H9 (cell line): ENCODE data around the gene TCEAL9. TPM values are rescaled to one million over a fixed set of nuclear protein-coding genes. Genes with fewer than 3 reads are reported as not detected.

Source experiments
- DNase-seq: peaks from one replicate; pipeline ENCODE4 v3.0.0-alpha.2; 2017
- H2AFZ ChIP-seq: one replicate; pipeline ENCODE4 v1.6.1; 2013; ENCODE audit warnings: mild to moderate bottlenecking, low read length, control low read depth, moderate library complexity
- H2AK5ac ChIP-seq: 2 replicates; pipeline ENCODE4 v1.6.1; 2013; ENCODE audit warnings: low read length, control low read depth, mixed read lengths; ENCODE audit not compliant: insufficient read length
- H2BK120ac ChIP-seq: one replicate; pipeline ENCODE4 v1.6.1; 2013; ENCODE audit warnings: low read depth, mild to moderate bottlenecking, low read length, control low read depth, inconsistent platforms; ENCODE audit not compliant: poor library complexity, severe bottlenecking
- H2BK12ac ChIP-seq: 2 replicates; pipeline ENCODE4 v1.6.1; 2013; ENCODE audit warnings: low read length, control low read depth, mixed read lengths, low read depth; ENCODE audit not compliant: insufficient read length
- H2BK15ac ChIP-seq: 2 replicates; pipeline ENCODE4 v1.6.1; 2013; ENCODE audit warnings: low read depth, low read length, control low read depth
- H2BK20ac ChIP-seq: one replicate; pipeline ENCODE4 v1.6.1; 2013; ENCODE audit warnings: low read depth, mild to moderate bottlenecking, low read length, control low read depth, inconsistent platforms; ENCODE audit not compliant: poor library complexity, severe bottlenecking
- H2BK5ac ChIP-seq: 2 replicates; pipeline ENCODE4 v1.6.1; 2013; ENCODE audit warnings: low read length, control low read depth, mixed read lengths; ENCODE audit not compliant: insufficient read length
- H3K14ac ChIP-seq: 2 replicates; pipeline ENCODE4 v1.6.1; 2013; ENCODE audit warnings: low read length, control low read depth; ENCODE audit not compliant: insufficient read depth
- H3K18ac ChIP-seq: 2 replicates; pipeline ENCODE4 v1.6.1; 2013; ENCODE audit warnings: low read depth, mild to moderate bottlenecking, mixed read lengths, low read length, control low read depth; ENCODE audit not compliant: insufficient read length
- H3K23ac ChIP-seq: 2 replicates; pipeline ENCODE4 v1.6.1; 2013; ENCODE audit warnings: low read length, control low read depth, mixed read lengths, low read depth; ENCODE audit not compliant: insufficient read length
- H3K23me2 ChIP-seq: 2 replicates; pipeline ENCODE4 v1.6.1; 2013; ENCODE audit warnings: low read depth, mild to moderate bottlenecking, mixed read lengths, low read length, control low read depth; ENCODE audit not compliant: insufficient read length, poor library complexity, severe bottlenecking
- H3K27ac ChIP-seq: 2 replicates; pipeline ENCODE4 v1.5.1; 2013; ENCODE audit warnings: low read length, control low read depth, mixed read lengths, low read depth; ENCODE audit not compliant: insufficient read length
- H3K27me3 ChIP-seq: 2 replicates; pipeline ENCODE4 v1.6.1; 2013; ENCODE audit warnings: low read length, control low read depth, inconsistent platforms; ENCODE audit not compliant: insufficient read depth
- H3K4ac ChIP-seq: 2 replicates; pipeline ENCODE4 v1.6.1; 2013; ENCODE audit warnings: low read depth, mild to moderate bottlenecking, control low read depth, inconsistent platforms, low read length, moderate library complexity
- H3K4me1 ChIP-seq: 2 replicates; pipeline ENCODE4 v1.6.1; 2013; ENCODE audit warnings: low read length, control low read depth, inconsistent platforms; ENCODE audit not compliant: insufficient read depth
- H3K4me2 ChIP-seq: 2 replicates; pipeline ENCODE4 v1.6.1; 2013; ENCODE audit warnings: low read length, control low read depth, mixed read lengths; ENCODE audit not compliant: insufficient read length, insufficient read depth
- H3K56ac ChIP-seq: 2 replicates; pipeline ENCODE4 v1.6.1; 2013; ENCODE audit warnings: low read depth, mild to moderate bottlenecking, mixed read lengths, low read length, control low read depth; ENCODE audit not compliant: insufficient read length
- H3K79me1 ChIP-seq: 2 replicates; pipeline ENCODE4 v1.6.1; 2013; ENCODE audit warnings: low read depth, mild to moderate bottlenecking, moderate library complexity, low read length, control low read depth, inconsistent platforms; ENCODE audit not compliant: insufficient read depth, poor library complexity, severe bottlenecking
- H3K79me2 ChIP-seq: 2 replicates; pipeline ENCODE4 v1.6.1; 2013; ENCODE audit warnings: low read length, control low read depth, inconsistent platforms; ENCODE audit not compliant: insufficient read depth
- H3K9ac ChIP-seq: 2 replicates; pipeline ENCODE4 v1.6.1; 2013; ENCODE audit warnings: low read length, control low read depth, mixed read lengths; ENCODE audit not compliant: insufficient read length; ENCODE audit errors: extremely low read depth
- H3K9me3 ChIP-seq: one replicate; pipeline ENCODE4 v1.6.1; 2013; ENCODE audit warnings: low read depth, low read length, inconsistent platforms; ENCODE audit not compliant: control insufficient read depth
- H3T11ph ChIP-seq: one replicate; pipeline ENCODE4 v1.6.1; 2013; ENCODE audit warnings: mild to moderate bottlenecking, low read length, control low read depth, inconsistent platforms
- H4K20me1 ChIP-seq: one replicate; pipeline ENCODE4 v1.6.1; 2013; ENCODE audit not compliant: control insufficient read depth, insufficient read length, insufficient read depth
- H4K5ac ChIP-seq: 2 replicates; pipeline ENCODE4 v1.6.1; 2013; ENCODE audit warnings: low read depth, mild to moderate bottlenecking, mixed read lengths, low read length, control low read depth; ENCODE audit not compliant: insufficient read length
- H4K8ac ChIP-seq: replicated peaks from 2 replicates; pipeline ENCODE4 v1.6.1; 2013; ENCODE audit warnings: low read length, control low read depth, mixed read lengths, low read depth; ENCODE audit not compliant: insufficient read length
- H4K91ac ChIP-seq: 2 replicates; pipeline ENCODE4 v1.6.1; 2013; ENCODE audit warnings: low read depth, mild to moderate bottlenecking, moderate library complexity, mixed read lengths, low read length, control low read depth; ENCODE audit not compliant: insufficient read length
- H3K27ac Mint-ChIP-seq, 3 experiments: 2 replicates in 2 of 3; 3 replicates in 1 of 3; pipeline ENCODE4 v1.8.0; 2020 to 2021; ENCODE audit warnings: mixed read lengths in 3 of 3, mild to moderate bottlenecking in 1 of 3, moderate library complexity in 1 of 3
- H3K27me3 Mint-ChIP-seq: 2 replicates; pipeline ENCODE4 v1.8.0; 2021; ENCODE audit warnings: low read depth, mild to moderate bottlenecking, moderate library complexity, mixed read lengths
- H3K36me3 Mint-ChIP-seq, 3 experiments: 2 replicates in 2 of 3; 3 replicates in 1 of 3; pipeline ENCODE4 v1.8.0; 2020 to 2021; ENCODE audit warnings: low read depth in 3 of 3, mixed read lengths in 3 of 3; ENCODE audit not compliant: insufficient read depth in 1 of 3
- H3K4me1 Mint-ChIP-seq, 2 experiments: 2 replicates each; pipeline ENCODE4 v1.8.0; 2020; ENCODE audit warnings: mixed read lengths in 2 of 2
- H3K4me3 Mint-ChIP-seq, 2 experiments: 2 replicates in 1 of 2; 3 replicates in 1 of 2; pipeline ENCODE4 v1.8.0; 2020 to 2021; ENCODE audit warnings: mild to moderate bottlenecking in 2 of 2, mixed read lengths in 2 of 2, moderate library complexity in 1 of 2
- H3K9me3 Mint-ChIP-seq, 2 experiments: 2 replicates in 1 of 2; 3 replicates in 1 of 2; pipeline ENCODE4 v1.8.0; 2020; ENCODE audit warnings: mild to moderate bottlenecking in 2 of 2, mixed read lengths in 2 of 2, moderate library complexity in 1 of 2
- WGBS: extraction: QIAGEN DNeasy Blood & Tissue Kit; methylation state at CpG from one replicate; pipeline ENCODE4 v1.1.7; 2013; ENCODE audit warnings: missing lambda C conversion rate, low lambda C conversion rate, mixed read lengths; ENCODE audit not compliant: insufficient read length; ENCODE audit errors: extremely low coverage; 5-methylcytosine and 5-hydroxymethylcytosine counted together
- total RNA-seq: library from RNA; stranded (reverse); gene quantifications from 2 replicates; pipeline ENCODE4 v1.2.1, GENCODE V29; 2021
- TF ChIP-seq, protein P1 (sequence below): fragments of 200-600 bp; sonication (generic); conservative IDR thresholded peaks from 3 replicates; pipeline ENCODE4 v1.8.0; 2021; ENCODE audit warnings: antibody characterized with exemption, mild to moderate bottlenecking

TCEAL9 gene
- total RNA-seq, 1 experiment from 2014 or later = 30.5 TPM

- peaks cover 7 to 13% of the 10 kb centered on the region in 2 experiments; a peak in 3 of 4 replicates for H3K4me1 Mint-ChIP-seq
- no peak for DNase-seq
- WGBS = no CpG with 5 or more reads among the region's 2 CpGs
- Histone ChIP-seq H2BK20ac (no peak overlapping the region), H2BK12ac (no peak overlapping the region), H3K79me1 (no peaks in the 10 kb centered on the region), H3K4ac (no peak overlapping the region), H3K14ac (no peak overlapping the region), H3K18ac (no peak overlapping the region), H2BK5ac (no peak overlapping the region), H4K8ac (no peak overlapping the region), H2BK120ac (no peak overlapping the region), H3K9ac (no peak overlapping the region), H4K5ac (no peak overlapping the region), H2BK15ac (no peak overlapping the region), H3T11ph (no peak overlapping the region), H2AK5ac (no peak overlapping the region), H2AFZ (no peak overlapping the region), H3K9me3 (no peaks in the 10 kb centered on the region), H4K91ac (no peak overlapping the region), H3K79me2 (peaks cover 2% of the 10 kb centered on the region; the same call in 1 of the 2 replicates), H3K56ac (no peak overlapping the region), H3K27ac (no peak overlapping the region), H3K23ac (no peak overlapping the region), H3K4me1 (no peaks in the 10 kb centered on the region), H3K23me2 (peaks cover 3% of the 10 kb centered on the region), H3K4me2 (no peak overlapping the region), H3K27me3 (no peaks in the 10 kb centered on the region), H4K20me1 (no peaks in the 10 kb centered on the region)
- TF ChIP-seq, protein P1, sequence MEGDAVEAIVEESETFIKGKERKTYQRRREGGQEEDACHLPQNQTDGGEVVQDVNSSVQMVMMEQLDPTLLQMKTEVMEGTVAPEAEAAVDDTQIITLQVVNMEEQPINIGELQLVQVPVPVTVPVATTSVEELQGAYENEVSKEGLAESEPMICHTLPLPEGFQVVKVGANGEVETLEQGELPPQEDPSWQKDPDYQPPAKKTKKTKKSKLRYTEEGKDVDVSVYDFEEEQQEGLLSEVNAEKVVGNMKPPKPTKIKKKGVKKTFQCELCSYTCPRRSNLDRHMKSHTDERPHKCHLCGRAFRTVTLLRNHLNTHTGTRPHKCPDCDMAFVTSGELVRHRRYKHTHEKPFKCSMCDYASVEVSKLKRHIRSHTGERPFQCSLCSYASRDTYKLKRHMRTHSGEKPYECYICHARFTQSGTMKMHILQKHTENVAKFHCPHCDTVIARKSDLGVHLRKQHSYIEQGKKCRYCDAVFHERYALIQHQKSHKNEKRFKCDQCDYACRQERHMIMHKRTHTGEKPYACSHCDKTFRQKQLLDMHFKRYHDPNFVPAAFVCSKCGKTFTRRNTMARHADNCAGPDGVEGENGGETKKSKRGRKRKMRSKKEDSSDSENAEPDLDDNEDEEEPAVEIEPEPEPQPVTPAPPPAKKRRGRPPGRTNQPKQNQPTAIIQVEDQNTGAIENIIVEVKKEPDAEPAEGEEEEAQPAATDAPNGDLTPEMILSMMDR = no peak
- H3K36me3 Mint-ChIP-seq = peaks cover 22 to 23% (median 22%) of the 10 kb centered on the region in 3 experiments
- H3K9me3 Mint-ChIP-seq = peaks cover 7 to 43% of the 10 kb centered on the region in 2 experiments; a peak in 4 of 5 replicates
- H3K27ac Mint-ChIP-seq = peak overlapping the region in 2 of 3 experiments; percentile 8 to 20; a peak in 4 of 7 replicates
- H3K27me3 Mint-ChIP-seq = no peaks in the 10 kb centered on the region
- no peak overlapping the region for H3K4me3 Mint-ChIP-seq
Observed at GRCh38 chrX:103378990-103379389, 22.7 kb downstream of the TCEAL9 start.
